ENCODE measurements around the gene CMSS1.

Gene CMSS1

GRCh38 chr3:99945328-99945995 is 127.8 kb downstream of the CMSS1 start:
- DNase-seq (ENCODE audit: low spot score), result no peak
- H3K27ac ChIP-seq, result no peak overlapping the region
- ChIA-PET CTCF (no interaction called here), POLR2A (ENCODE audit: low non-redundant PET) (no interaction called here)
- TF ChIP-seq CTCF (conservative IDR thresholded peaks at IDR 0.05; ENCODE audit: low read depth), result no peak

GRCh38 chr3:99947356-99947755 is 129.7 kb downstream of the CMSS1 start:
- ChIA-PET POLR2A (ENCODE audit: low non-redundant PET) (no interaction called here), CTCF (interaction anchor here (0.6 kb wide), 1 partner anchor 92 kb away, joined by 3 read pairs; no protein-coding TSS in a partner anchor)
- no peak overlapping the region for H3K27ac ChIP-seq
- DNase-seq (ENCODE audit: low spot score), result no peak
- TF ChIP-seq CTCF (conservative IDR thresholded peaks at IDR 0.05; ENCODE audit: low read depth), result no peak

- ChIA-PET CTCF (interaction anchor here (0.7 kb wide), 1 partner anchor 29 kb away, joined by 3 read pairs; no protein-coding TSS in a partner anchor), POLR2A (ENCODE audit: low non-redundant PET) (no interaction called here)
- TF ChIP-seq CTCF (conservative IDR thresholded peaks at IDR 0.05; ENCODE audit: low read depth), result no peak
- no peak for DNase-seq (ENCODE audit: low spot score)
- H3K27ac ChIP-seq, result no peak overlapping the region
These were observed 130.9 kb downstream of the CMSS1 start for GRCh38 chr3:99948467-99949089.

- ChIA-PET CTCF (no interaction called here), POLR2A (ENCODE audit: low non-redundant PET) (no interaction called here)
These were observed 132.5 kb downstream of the CMSS1 start for GRCh38 chr3:99949956-99950670.

GRCh38 chr3:99950921-99951320 is 133.3 kb downstream of the CMSS1 start:
- DNase-seq (ENCODE audit: low spot score), result no peak
- POLR2A ChIA-PET (ENCODE audit: low non-redundant PET), result no interaction called here
- no peak for TF ChIP-seq CTCF (conservative IDR thresholded peaks at IDR 0.05; ENCODE audit: low read depth)
- CTCF ChIA-PET, result no interaction called here
- no peak overlapping the region for H3K27ac ChIP-seq

More at GRCh38 chr3:99949956-99950670, 132.5 kb downstream of the CMSS1 start:
- TF ChIP-seq CTCF (conservative IDR thresholded peaks at IDR 0.05; ENCODE audit: low read depth), result no peak
- no peak for DNase-seq (ENCODE audit: low spot score)
- no peak overlapping the region for H3K27ac ChIP-seq

- TF ChIP-seq CTCF (conservative IDR thresholded peaks at IDR 0.05; ENCODE audit: low read depth), result no peak
- H3K27ac ChIP-seq, result no peak overlapping the region
- no peak for DNase-seq (ENCODE audit: low spot score)
- ChIA-PET CTCF (interaction anchor here (0.5 kb wide), 1 partner anchor 8 kb away, joined by 4 read pairs; no protein-coding TSS in a partner anchor), POLR2A (ENCODE audit: low non-redundant PET) (no interaction called here)
These were observed 134.0 kb downstream of the CMSS1 start for GRCh38 chr3:99951701-99952100.

Measured in RWPE1 (cell line).